NCI-H2227 (cell line): ENCODE results near the gene SLIT3.
"Not testable (repeated sequence)": the region's sequence is repeated elsewhere in the genome, so short reads cannot be mapped to it uniquely, and the experiment has no call there.

Source experiments
- DNase-seq: peaks from one replicate; lab custom pipeline; 2025; ENCODE audit not compliant: unreplicated experiment; lab: John Stamatoyannopoulos, UW

The SLIT3 gene

GRCh38 chr5:168756453-168757391 lies 544.2 kb downstream of the SLIT3 start:
- no peak for DNase-seq

- DNase-seq, result no peak
These were observed 545.3 kb downstream of the SLIT3 start for GRCh38 chr5:168755548-168756093.

GRCh38 chr5:168753691-168754254 lies 547.2 kb downstream of the SLIT3 start:
- DNase-seq, result no peak

- no peak for DNase-seq
These were observed 548.3 kb downstream of the SLIT3 start for GRCh38 chr5:168752416-168753190.

- no peak for DNase-seq
These were observed 548.9 kb downstream of the SLIT3 start for GRCh38 chr5:168752012-168752411.

- DNase-seq, result no peak
These were observed 550.0 kb downstream of the SLIT3 start for GRCh38 chr5:168750926-168751325.

- no peak for DNase-seq
These were observed 551.4 kb downstream of the SLIT3 start for GRCh38 chr5:168749391-168750100.

- DNase-seq, result no peak
These were observed 552.8 kb downstream of the SLIT3 start for GRCh38 chr5:168747987-168748777.

GRCh38 chr5:168746893-168747640 lies 553.9 kb downstream of the SLIT3 start:
- no peak for DNase-seq

GRCh38 chr5:168746126-168746892 lies 554.6 kb downstream of the SLIT3 start:
- DNase-seq, result not testable (repeated sequence)

- DNase-seq, result no peak
These were observed 557.3 kb downstream of the SLIT3 start for GRCh38 chr5:168743617-168744016.

GRCh38 chr5:168742311-168742710 lies 558.6 kb downstream of the SLIT3 start:
- DNase-seq, result not testable (repeated sequence)

- no peak for DNase-seq
These were observed 560.1 kb downstream of the SLIT3 start for GRCh38 chr5:168740811-168741213.

- no peak for DNase-seq
These were observed 560.7 kb downstream of the SLIT3 start for GRCh38 chr5:168740092-168740800.

GRCh38 chr5:168737066-168737465 lies 563.9 kb downstream of the SLIT3 start:
- no peak for DNase-seq

- DNase-seq, result no peak
These were observed 564.6 kb downstream of the SLIT3 start for GRCh38 chr5:168736281-168736831.

GRCh38 chr5:168734620-168735300 lies 566.2 kb downstream of the SLIT3 start:
- no peak for DNase-seq
